ENCODE results near the gene NME2. TPM values are rescaled to one million over a fixed set of nuclear protein-coding genes. Genes with fewer than 3 reads are reported as not detected.

Gene NME2
- total RNA-seq, 1 donor from 2014 or later, result 245 TPM

DNA sequence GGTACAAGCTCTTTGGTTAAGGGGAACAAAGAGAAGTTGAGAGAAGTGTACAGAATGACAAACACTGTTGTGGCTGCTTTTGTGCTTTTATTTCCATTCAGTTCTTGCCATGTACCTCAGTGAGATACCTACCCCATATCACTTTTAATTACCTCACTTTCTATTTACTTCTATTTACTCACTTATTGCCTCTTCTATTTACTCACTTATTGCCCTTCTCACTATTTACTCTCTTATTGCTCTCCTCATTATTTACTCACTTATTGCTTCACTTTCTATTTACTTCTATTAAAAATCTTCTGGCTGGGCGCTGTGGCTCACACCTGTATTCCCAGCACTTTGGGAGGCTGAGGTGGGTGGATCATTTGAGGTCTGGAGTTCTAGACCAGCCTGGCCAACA, 51.7 kb downstream of the NME2 start:
- Mint-ChIP-seq H3K36me3 (ENCODE audit: unreplicated experiment) (no peaks in the 10 kb centered on the region), H3K27ac (ENCODE audit: unreplicated experiment) (no peak overlapping the region), H3K4me1 (ENCODE audit: low read depth, unreplicated experiment) (no peaks in the 10 kb centered on the region), H3K27me3 (ENCODE audit: unreplicated experiment) (no peaks in the 10 kb centered on the region), H3K9me3 (ENCODE audit: unreplicated experiment) (peaks cover 3% of the 10 kb centered on the region), H3K4me3 (ENCODE audit: unreplicated experiment) (no peak overlapping the region)
- TF ChIP-seq, protein P1, sequence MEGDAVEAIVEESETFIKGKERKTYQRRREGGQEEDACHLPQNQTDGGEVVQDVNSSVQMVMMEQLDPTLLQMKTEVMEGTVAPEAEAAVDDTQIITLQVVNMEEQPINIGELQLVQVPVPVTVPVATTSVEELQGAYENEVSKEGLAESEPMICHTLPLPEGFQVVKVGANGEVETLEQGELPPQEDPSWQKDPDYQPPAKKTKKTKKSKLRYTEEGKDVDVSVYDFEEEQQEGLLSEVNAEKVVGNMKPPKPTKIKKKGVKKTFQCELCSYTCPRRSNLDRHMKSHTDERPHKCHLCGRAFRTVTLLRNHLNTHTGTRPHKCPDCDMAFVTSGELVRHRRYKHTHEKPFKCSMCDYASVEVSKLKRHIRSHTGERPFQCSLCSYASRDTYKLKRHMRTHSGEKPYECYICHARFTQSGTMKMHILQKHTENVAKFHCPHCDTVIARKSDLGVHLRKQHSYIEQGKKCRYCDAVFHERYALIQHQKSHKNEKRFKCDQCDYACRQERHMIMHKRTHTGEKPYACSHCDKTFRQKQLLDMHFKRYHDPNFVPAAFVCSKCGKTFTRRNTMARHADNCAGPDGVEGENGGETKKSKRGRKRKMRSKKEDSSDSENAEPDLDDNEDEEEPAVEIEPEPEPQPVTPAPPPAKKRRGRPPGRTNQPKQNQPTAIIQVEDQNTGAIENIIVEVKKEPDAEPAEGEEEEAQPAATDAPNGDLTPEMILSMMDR (IDR thresholded peaks at IDR 0.05; ENCODE audit: partially characterized antibody, unreplicated experiment), result no peak
- no peak for DNase-seq

- no peaks in the 10 kb centered on the region for H3K36me3 Mint-ChIP-seq (ENCODE audit: unreplicated experiment)
- no peaks in the 10 kb centered on the region for H3K27me3 Mint-ChIP-seq (ENCODE audit: unreplicated experiment)
- H3K4me3 Mint-ChIP-seq (ENCODE audit: unreplicated experiment), result no peak overlapping the region
- H3K4me1 Mint-ChIP-seq (ENCODE audit: low read depth, unreplicated experiment), result peaks cover 2% of the 10 kb centered on the region
- TF ChIP-seq, protein P1 (IDR thresholded peaks at IDR 0.05; ENCODE audit: partially characterized antibody, unreplicated experiment), result no peak
- peaks cover 3% of the 10 kb centered on the region for H3K9me3 Mint-ChIP-seq (ENCODE audit: unreplicated experiment)
- DNase-seq, result no peak
- no peak overlapping the region for H3K27ac Mint-ChIP-seq (ENCODE audit: unreplicated experiment)
Observed at GRCh38 chr17:51221322-51221721, 55.1 kb downstream of the NME2 start.

Other genes starting within 250 kb of the NME2 start
- gene SPAG9, start 45.5 kb upstream of the NME2 start, total RNA-seq (ENCODE audit: unreplicated experiment), result 327 TPM
- 125 TPM for gene NME1, start 12.9 kb upstream of the NME2 start, total RNA-seq (ENCODE audit: unreplicated experiment)
- gene MBTD1, start 93.6 kb downstream of the NME2 start, total RNA-seq (ENCODE audit: unreplicated experiment), result 32.3 TPM
- 23.9 TPM for gene UTP18, start 94.1 kb downstream of the NME2 start, total RNA-seq (ENCODE audit: unreplicated experiment)